Measurements from ENCODE around the gene GPAM. TPM values are rescaled to one million over a fixed set of nuclear protein-coding genes. Genes with fewer than 3 reads are reported as not detected.

The GPAM gene
- total and polyA plus RNA-seq, 9 of the 15 experiments (the other 6 are each of a cell fraction or from before 2014, with no cell fraction given), result 3.5 to 7.5 (median 5.5) TPM

DNA sequence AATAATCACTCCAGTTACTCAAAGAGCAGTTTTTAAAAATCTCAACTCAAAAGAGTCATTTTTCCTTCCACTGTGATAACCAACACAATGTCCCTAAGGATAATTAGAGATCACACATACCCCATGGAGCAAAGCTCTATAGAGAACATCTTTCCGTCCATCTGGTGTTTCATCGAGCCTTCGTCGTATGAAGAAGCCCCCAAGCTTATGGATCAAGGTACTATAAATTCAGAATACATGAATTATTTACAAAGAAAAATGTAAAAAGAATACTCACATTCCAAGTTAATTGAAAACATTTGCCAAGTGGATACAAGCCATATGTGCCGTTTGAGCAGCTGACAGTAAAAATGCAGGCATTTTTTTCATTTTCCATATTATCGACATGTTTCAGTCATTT is 14.8 kb downstream of the GPAM start:
- CTCF ChIA-PET (ENCODE audit: low intra/inter-chr PET ratio), result no interaction called here
- Histone ChIP-seq H3K4me3 (no peak overlapping the region), H4K20me1 (replicated peaks; ENCODE audit: control insufficient read depth, insufficient read depth, low read length) (no peaks in the 10 kb centered on the region), H3K9me1 (ENCODE audit: control insufficient read depth, insufficient read depth, low read length) (no peaks in the 10 kb centered on the region), H3K27ac (ENCODE audit: extremely low read depth, low read depth, low read length) (no peak overlapping the region), H2AFZ (ENCODE audit: low read depth, low read length) (no peak overlapping the region), H3K27me3 (ENCODE audit: control insufficient read depth in 2 of 2, insufficient read depth in 2 of 2, low read length in 2 of 2) (no peaks in the 10 kb centered on the region), H3K9me3 (replicated peaks; ENCODE audit: control insufficient read depth, insufficient read depth, low read depth, low read length) (no peaks in the 10 kb centered on the region), H3K4me2 (ENCODE audit: insufficient read depth, low read length) (no peak overlapping the region), H3K36me3 (ENCODE audit: control insufficient read depth, insufficient read depth, low read length) (peaks cover 35% of the 10 kb centered on the region), H3K9ac (ENCODE audit: insufficient read depth in 1 of 2, low read depth in 2 of 2, low read length in 2 of 2) (no peak overlapping the region), H3K4me1 (replicated peaks in 1 of 2; ENCODE audit: control insufficient read depth in 2 of 2, insufficient read depth in 2 of 2, low read length in 2 of 2) (no peaks in the 10 kb centered on the region), H3K79me2 (ENCODE audit: control insufficient read depth, insufficient read depth, low read length) (no peaks in the 10 kb centered on the region)
- no TSS peak for BruUV-seq (replicated peaks)
- WGBS (ENCODE audit: insufficient coverage, low coverage, missing lambda C conversion rate), result 90% methylated on average over 6 of the region's 6 CpGs
- POLR2A ChIA-PET, result no interaction called here
- ATAC-seq (no peak), DNase-seq (ENCODE audit: extremely low read depth in 1 of 4, low spot score in 3 of 4) (no peak), FAIRE-seq (no peak)
- intact Hi-C loops (cut with micrococcal nuclease), result no loop called here
- in situ Hi-C loops (cut with MboI), result no loop called here
- no peak for TF ChIP-seq GATAD2B (IDR thresholded peaks at IDR 0.05; ENCODE audit: borderline replicate concordance)

DNA sequence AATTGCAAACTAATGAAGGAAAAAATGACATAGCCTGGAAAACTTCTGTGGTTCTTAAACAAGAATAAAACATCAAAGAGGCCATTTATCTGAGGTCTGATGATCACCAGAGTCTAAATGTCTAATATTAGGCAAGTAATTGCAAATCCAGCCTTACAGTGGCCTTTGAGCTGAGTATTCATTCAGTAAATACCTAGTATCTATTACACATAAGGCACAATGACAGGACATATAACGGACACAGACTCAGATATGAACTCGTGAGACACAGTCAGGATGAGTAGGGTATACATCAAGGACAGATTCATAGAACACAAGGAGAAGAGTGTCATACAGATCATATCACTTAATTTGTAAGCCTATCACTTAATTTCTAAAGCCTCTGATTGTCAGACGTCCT is 16.8 kb downstream of the GPAM start:
- Histone ChIP-seq H3K79me2 (ENCODE audit: control insufficient read depth, insufficient read depth, low read length) (no peaks in the 10 kb centered on the region), H3K9me1 (ENCODE audit: control insufficient read depth, insufficient read depth, low read length) (no peaks in the 10 kb centered on the region), H3K4me3 (no peak overlapping the region), H2AFZ (ENCODE audit: low read depth, low read length) (no peak overlapping the region), H3K9me3 (replicated peaks; ENCODE audit: control insufficient read depth, insufficient read depth, low read depth, low read length) (no peaks in the 10 kb centered on the region), H3K4me1 (replicated peaks in 1 of 2; ENCODE audit: control insufficient read depth in 2 of 2, insufficient read depth in 2 of 2, low read length in 2 of 2) (no peaks in the 10 kb centered on the region), H3K27me3 (ENCODE audit: control insufficient read depth in 2 of 2, insufficient read depth in 2 of 2, low read length in 2 of 2) (no peaks in the 10 kb centered on the region), H4K20me1 (replicated peaks; ENCODE audit: control insufficient read depth, insufficient read depth, low read length) (no peaks in the 10 kb centered on the region), H3K27ac (ENCODE audit: extremely low read depth, low read depth, low read length) (no peak overlapping the region), H3K9ac (ENCODE audit: insufficient read depth in 1 of 2, low read depth in 2 of 2, low read length in 2 of 2) (no peak overlapping the region), H3K4me2 (ENCODE audit: insufficient read depth, low read length) (no peak overlapping the region), H3K36me3 (ENCODE audit: control insufficient read depth, insufficient read depth, low read length) (peaks cover 32% of the 10 kb centered on the region)
- in situ Hi-C loops (cut with MboI), result no loop called here
- POLR2A ChIA-PET, result no interaction called here
- BruUV-seq (replicated peaks), result no TSS peak
- intact Hi-C loops (cut with micrococcal nuclease), result no loop called here
- 86% methylated on average over 3 of the region's 3 CpGs for WGBS (ENCODE audit: insufficient coverage, low coverage, missing lambda C conversion rate)
- no peak for TF ChIP-seq ZNF232 (CRISPR knock-in tag; IDR thresholded peaks at IDR 0.05)
- no peak for TF ChIP-seq EP300 (IDR thresholded peaks at IDR 0.05; ENCODE audit: low read length)
- TF ChIP-seq SP1 (CRISPR knock-in tag; IDR thresholded peaks at IDR 0.05), result no peak
- TF ChIP-seq, protein P1, sequence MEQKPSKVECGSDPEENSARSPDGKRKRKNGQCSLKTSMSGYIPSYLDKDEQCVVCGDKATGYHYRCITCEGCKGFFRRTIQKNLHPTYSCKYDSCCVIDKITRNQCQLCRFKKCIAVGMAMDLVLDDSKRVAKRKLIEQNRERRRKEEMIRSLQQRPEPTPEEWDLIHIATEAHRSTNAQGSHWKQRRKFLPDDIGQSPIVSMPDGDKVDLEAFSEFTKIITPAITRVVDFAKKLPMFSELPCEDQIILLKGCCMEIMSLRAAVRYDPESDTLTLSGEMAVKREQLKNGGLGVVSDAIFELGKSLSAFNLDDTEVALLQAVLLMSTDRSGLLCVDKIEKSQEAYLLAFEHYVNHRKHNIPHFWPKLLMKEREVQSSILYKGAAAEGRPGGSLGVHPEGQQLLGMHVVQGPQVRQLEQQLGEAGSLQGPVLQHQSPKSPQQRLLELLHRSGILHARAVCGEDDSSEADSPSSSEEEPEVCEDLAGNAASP (IDR thresholded peaks at IDR 0.05), result no peak
- FAIRE-seq (no peak), ATAC-seq (no peak), DNase-seq (ENCODE audit: extremely low read depth in 1 of 4, low spot score in 3 of 4) (no peak)
- CTCF ChIA-PET (ENCODE audit: low intra/inter-chr PET ratio), result no interaction called here

All from K562 (cell line).